ENCODE measurements around the gene TMEM61.

GRCh38 chr1:55001311-55001710 lies 20.9 kb downstream of the TMEM61 start:
- no peak for TF ChIP-seq EZH2 (IDR thresholded peaks at IDR 0.05)
- no peak for TF ChIP-seq EZH2phosphoT487 (IDR thresholded peaks at IDR 0.05)
- no peak for TF ChIP-seq CTCF (IDR thresholded peaks at IDR 0.05)

Data from neural progenitor cell (in vitro differentiated cells).